ENCODE data around the gene TMEM229A. TPM values are rescaled to one million over a fixed set of nuclear protein-coding genes. Genes with fewer than 3 reads are reported as not detected.
"Not testable (repeated sequence)": the region's sequence is repeated elsewhere in the genome, so short reads cannot be mapped to it uniquely, and the experiment has no call there.

Gene TMEM229A
- total RNA-seq, 2 experiments from 2014 or later: not detected

DNA sequence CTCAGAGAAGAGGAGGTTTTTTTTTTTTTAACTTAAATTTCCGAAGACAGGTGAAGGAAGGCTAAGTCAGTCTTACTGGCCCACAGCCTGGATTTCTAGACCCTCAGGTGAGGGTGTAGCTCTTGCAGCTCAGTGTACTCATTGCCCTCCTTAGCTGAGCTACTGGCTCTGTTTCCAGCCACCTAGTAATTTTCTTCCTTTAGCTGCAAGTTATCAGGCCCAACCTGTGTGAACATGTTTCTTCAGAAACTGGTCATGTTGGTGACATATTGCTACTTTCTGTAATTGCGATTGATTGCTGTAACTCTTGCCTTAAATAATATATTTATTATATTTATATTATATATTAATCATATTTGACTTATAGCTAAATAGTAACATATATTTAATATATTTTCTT lies 10.0 kb upstream of the TMEM229A start:
- H3K9me3 Mint-ChIP-seq: peaks cover 3% of the 10 kb centered on the region
- ATAC-seq (ENCODE audit: poor library complexity) (no peak), DNase-seq (no peak)
- no peaks in the 10 kb centered on the region for H3K4me1 ChIP-seq (ENCODE audit: insufficient read depth, low read length)
- H3K4me1 Mint-ChIP-seq (ENCODE audit: low read depth): no peaks in the 10 kb centered on the region
- intact Hi-C loops (cut with DNase I, micrococcal nuclease): no loop called here
- TF ChIP-seq, protein P1, sequence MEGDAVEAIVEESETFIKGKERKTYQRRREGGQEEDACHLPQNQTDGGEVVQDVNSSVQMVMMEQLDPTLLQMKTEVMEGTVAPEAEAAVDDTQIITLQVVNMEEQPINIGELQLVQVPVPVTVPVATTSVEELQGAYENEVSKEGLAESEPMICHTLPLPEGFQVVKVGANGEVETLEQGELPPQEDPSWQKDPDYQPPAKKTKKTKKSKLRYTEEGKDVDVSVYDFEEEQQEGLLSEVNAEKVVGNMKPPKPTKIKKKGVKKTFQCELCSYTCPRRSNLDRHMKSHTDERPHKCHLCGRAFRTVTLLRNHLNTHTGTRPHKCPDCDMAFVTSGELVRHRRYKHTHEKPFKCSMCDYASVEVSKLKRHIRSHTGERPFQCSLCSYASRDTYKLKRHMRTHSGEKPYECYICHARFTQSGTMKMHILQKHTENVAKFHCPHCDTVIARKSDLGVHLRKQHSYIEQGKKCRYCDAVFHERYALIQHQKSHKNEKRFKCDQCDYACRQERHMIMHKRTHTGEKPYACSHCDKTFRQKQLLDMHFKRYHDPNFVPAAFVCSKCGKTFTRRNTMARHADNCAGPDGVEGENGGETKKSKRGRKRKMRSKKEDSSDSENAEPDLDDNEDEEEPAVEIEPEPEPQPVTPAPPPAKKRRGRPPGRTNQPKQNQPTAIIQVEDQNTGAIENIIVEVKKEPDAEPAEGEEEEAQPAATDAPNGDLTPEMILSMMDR (IDR thresholded peaks at IDR 0.05): no peak
- no peaks in the 10 kb centered on the region for H3K9me3 ChIP-seq (ENCODE audit: control insufficient read depth in 1 of 2, insufficient read depth in 1 of 2, low read length in 2 of 2)
- no peaks in the 10 kb centered on the region for H3K36me3 ChIP-seq (ENCODE audit: insufficient read depth, low read length)
- H3K27me3 Mint-ChIP-seq: no peaks in the 10 kb centered on the region
- ChIA-PET POLR2A (no interaction called here), CTCF (no interaction called here)
- H3K4me3 ChIP-seq (ENCODE audit: low read length): no peak overlapping the region
- H3K27me3 ChIP-seq (ENCODE audit: control insufficient read depth in 1 of 2, insufficient read depth in 2 of 2, low read length in 2 of 2): peaks cover 0 to 5% of the 10 kb centered on the region in 2 experiments
- no peaks in the 10 kb centered on the region for H3K36me3 Mint-ChIP-seq (ENCODE audit: low read depth)
- no peak overlapping the region for H3K27ac ChIP-seq (ENCODE audit: low read depth in 1 of 2, low read length in 2 of 2)
- H3K27ac Mint-ChIP-seq: no peak overlapping the region
- H3K4me3 Mint-ChIP-seq: no peak overlapping the region

DNA sequence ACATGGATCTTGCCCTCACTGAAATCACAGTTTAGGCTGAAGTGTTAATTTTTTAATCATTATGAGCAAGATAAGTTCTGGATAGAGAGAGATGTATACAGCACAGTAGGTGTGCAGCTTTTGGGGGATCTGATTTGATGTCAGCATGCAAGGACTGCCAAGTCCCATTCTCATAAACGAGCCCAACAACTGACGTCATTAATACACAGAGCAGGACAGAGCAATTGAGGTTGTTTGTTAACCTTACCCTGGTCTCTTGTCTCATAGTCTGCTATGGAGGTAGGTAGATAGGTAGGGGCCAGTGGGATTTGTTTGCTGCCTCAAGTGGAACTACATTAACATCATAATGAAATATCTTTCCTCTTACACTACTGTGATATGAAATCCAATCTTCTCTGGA lies 8.6 kb upstream of the TMEM229A start:
- DNase-seq: no peak
- ChIA-PET POLR2A (no interaction called here), CTCF (no interaction called here)
- H3K9me3 Mint-ChIP-seq: peaks cover 3% of the 10 kb centered on the region
- no peak overlapping the region for H3K27ac ChIP-seq (ENCODE audit: low read depth in 1 of 2, low read length in 2 of 2)
- ATAC-seq (ENCODE audit: poor library complexity): no peak
- H3K4me3 Mint-ChIP-seq: no peak overlapping the region
- no peaks in the 10 kb centered on the region for H3K4me1 Mint-ChIP-seq (ENCODE audit: low read depth)
- H3K36me3 Mint-ChIP-seq (ENCODE audit: low read depth): no peaks in the 10 kb centered on the region
- H3K27ac Mint-ChIP-seq: no peak overlapping the region
- H3K36me3 ChIP-seq (ENCODE audit: insufficient read depth, low read length): no peaks in the 10 kb centered on the region
- intact Hi-C loops (cut with DNase I, micrococcal nuclease): no loop called here
- H3K27me3 Mint-ChIP-seq: peaks cover 9% of the 10 kb centered on the region
- H3K9me3 ChIP-seq (ENCODE audit: control insufficient read depth in 1 of 2, insufficient read depth in 1 of 2, low read length in 2 of 2): no peaks in the 10 kb centered on the region
- TF ChIP-seq, protein P1 (IDR thresholded peaks at IDR 0.05): no peak
- H3K4me3 ChIP-seq (ENCODE audit: low read length): no peak overlapping the region
- peaks cover 0 to 5% of the 10 kb centered on the region in 2 experiments for H3K27me3 ChIP-seq (ENCODE audit: control insufficient read depth in 1 of 2, insufficient read depth in 2 of 2, low read length in 2 of 2)
- no peaks in the 10 kb centered on the region for H3K4me1 ChIP-seq (ENCODE audit: insufficient read depth, low read length)

DNA sequence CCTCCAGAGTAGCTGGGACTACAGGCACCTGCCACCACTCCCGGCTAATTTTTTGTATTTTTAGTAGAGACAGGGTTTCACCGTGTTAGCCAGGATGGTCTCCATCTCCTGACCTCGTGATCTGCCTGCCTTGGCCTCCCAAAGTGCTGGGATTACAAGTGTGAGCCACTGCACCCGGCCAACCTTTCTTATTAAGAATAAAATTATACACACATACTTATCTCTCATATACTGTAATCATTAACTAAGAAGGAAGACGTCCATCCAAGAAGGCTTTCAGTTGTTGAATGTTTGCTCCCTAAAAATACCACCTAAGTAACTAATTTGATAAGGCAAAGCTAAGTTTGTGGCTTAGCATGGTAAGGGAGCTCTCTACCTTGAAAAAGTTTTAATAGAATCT lies 5.0 kb upstream of the TMEM229A start:
- H3K27ac Mint-ChIP-seq; H3K27ac ChIP-seq (ENCODE audit: low read depth in 1 of 2, low read length in 2 of 2); CTCF ChIA-PET; H3K36me3 Mint-ChIP-seq (ENCODE audit: low read depth); H3K4me1 ChIP-seq (ENCODE audit: insufficient read depth, low read length); intact Hi-C loops (cut with DNase I, micrococcal nuclease); DNase-seq; H3K9me3 ChIP-seq (ENCODE audit: control insufficient read depth in 1 of 2, insufficient read depth in 1 of 2, low read length in 2 of 2); H3K9me3 Mint-ChIP-seq; H3K36me3 ChIP-seq (ENCODE audit: insufficient read depth, low read length); H3K4me1 Mint-ChIP-seq (ENCODE audit: low read depth); H3K4me3 Mint-ChIP-seq; ATAC-seq (ENCODE audit: poor library complexity); POLR2A ChIA-PET; H3K4me3 ChIP-seq (ENCODE audit: low read length): not testable (repeated sequence)
- peaks cover 7 to 13% of the 10 kb centered on the region in 2 experiments for H3K27me3 ChIP-seq (ENCODE audit: control insufficient read depth in 1 of 2, insufficient read depth in 2 of 2, low read length in 2 of 2)
- H3K27me3 Mint-ChIP-seq: peaks cover 38% of the 10 kb centered on the region

DNA sequence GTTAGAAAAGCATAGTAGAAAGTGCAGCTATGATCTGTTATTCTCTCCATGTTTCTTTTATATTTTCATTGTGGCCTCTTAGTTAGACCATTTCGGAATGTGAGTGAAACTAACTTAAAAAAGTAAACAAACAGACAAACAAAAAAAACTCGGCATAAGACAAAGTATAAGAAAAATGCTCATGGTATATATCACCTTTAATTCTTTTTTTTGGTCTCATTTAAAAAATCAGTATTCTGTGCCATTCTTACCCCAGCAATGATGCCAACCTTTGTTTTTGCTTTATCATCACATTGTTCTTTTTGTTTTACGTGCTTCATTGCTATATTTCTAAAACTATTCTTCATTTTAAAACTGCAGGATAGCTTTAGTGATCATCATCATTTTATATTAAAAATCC lies 2.8 kb upstream of the TMEM229A start:
- Histone ChIP-seq H3K36me3 (ENCODE audit: insufficient read depth, low read length) (no peaks in the 10 kb centered on the region), H3K4me1 (ENCODE audit: insufficient read depth, low read length) (no peaks in the 10 kb centered on the region), H3K27me3 (ENCODE audit: control insufficient read depth in 1 of 2, insufficient read depth in 2 of 2, low read length in 2 of 2) (peaks cover 19 to 28% of the 10 kb centered on the region in 2 experiments), H3K27ac (ENCODE audit: low read depth in 1 of 2, low read length in 2 of 2) (no peak overlapping the region), H3K9me3 (ENCODE audit: control insufficient read depth in 1 of 2, insufficient read depth in 1 of 2, low read length in 2 of 2) (peaks cover 0 to 4% of the 10 kb centered on the region in 2 experiments), H3K4me3 (ENCODE audit: low read length) (no peak overlapping the region)
- Mint-ChIP-seq H3K36me3 (ENCODE audit: low read depth) (no peaks in the 10 kb centered on the region), H3K4me3 (no peak overlapping the region), H3K9me3 (peaks cover 3% of the 10 kb centered on the region), H3K4me1 (ENCODE audit: low read depth) (peaks cover 4% of the 10 kb centered on the region), H3K27me3 (peaks cover 52% of the 10 kb centered on the region), H3K27ac (no peak overlapping the region)
- TF ChIP-seq, protein P1 (IDR thresholded peaks at IDR 0.05): no peak
- DNase-seq (no peak), ATAC-seq (ENCODE audit: poor library complexity) (no peak)
- intact Hi-C loops (cut with DNase I, micrococcal nuclease): no loop called here
- CTCF ChIA-PET: no interaction called here
- POLR2A ChIA-PET: no interaction called here
